ENCODE results near the gene CCR4. TPM values are rescaled to one million over a fixed set of nuclear protein-coding genes. Genes with fewer than 3 reads are reported as not detected.
"Not testable (repeated sequence)": the region's sequence is repeated elsewhere in the genome, so short reads cannot be mapped to it uniquely, and the experiment has no call there.

CCR4 gene
- total RNA-seq, 1 donor from 2014 or later = not detected

DNA sequence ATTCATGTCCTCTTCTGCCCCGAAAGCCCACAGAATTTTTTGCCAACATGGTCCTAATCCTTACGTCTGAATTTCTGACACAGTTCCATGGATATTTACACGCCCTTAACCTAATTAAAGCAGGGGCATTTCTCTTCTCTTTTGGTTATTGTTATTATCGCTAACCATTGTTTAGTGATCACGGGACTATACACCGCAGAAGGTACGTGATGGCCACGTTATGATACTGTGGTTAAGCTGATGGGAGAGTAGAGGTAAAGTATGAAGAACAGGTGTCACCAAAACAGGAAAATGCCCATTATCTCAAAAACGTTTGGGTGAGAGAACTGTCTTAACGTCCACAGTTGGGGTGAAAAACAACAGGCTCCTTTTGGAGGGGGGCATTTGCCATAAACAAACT lies 26.4 kb downstream of the CCR4 start:
- no peak for DNase-seq (ENCODE audit: low read depth)

DNA sequence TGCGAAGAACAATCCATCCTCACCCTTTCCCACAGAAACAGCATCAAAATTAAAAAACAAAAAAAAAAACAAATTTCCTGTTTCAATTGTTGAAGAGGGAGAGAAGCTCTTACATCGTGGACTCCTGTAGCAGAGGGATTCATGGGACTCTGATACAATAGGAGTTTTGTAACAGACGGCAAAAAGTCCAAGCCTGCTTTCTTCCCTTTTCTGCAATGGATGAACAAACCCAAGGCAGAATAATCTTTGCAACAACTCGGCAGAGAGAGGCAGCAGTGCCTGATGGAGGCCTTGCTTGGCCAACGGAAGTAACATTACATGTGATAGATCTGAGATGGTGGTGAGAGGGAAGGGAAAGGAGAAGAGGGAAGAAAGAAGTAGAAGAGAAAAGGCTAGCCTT lies 26.9 kb downstream of the CCR4 start:
- no peak for DNase-seq (ENCODE audit: low read depth)

DNA sequence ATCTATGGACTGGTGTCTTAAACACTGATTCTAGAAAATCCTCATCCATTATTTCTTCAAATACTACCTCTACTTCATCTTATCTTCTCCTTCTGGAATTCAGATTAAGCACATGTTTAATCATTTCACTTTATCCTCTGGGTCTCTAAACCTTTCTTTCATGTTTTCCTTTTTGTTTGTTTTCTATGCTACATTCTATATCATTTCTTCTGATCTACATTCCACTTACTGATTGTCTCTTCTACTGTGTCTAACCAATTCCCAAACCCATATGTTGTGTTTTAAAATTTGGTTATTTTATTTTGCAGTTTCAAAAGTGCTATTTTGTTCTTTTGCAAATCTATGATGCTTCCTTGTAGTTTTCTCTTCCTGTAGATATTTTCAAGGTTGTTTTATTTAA lies 31.7 kb downstream of the CCR4 start:
- no peak for DNase-seq (ENCODE audit: low read depth)

DNA sequence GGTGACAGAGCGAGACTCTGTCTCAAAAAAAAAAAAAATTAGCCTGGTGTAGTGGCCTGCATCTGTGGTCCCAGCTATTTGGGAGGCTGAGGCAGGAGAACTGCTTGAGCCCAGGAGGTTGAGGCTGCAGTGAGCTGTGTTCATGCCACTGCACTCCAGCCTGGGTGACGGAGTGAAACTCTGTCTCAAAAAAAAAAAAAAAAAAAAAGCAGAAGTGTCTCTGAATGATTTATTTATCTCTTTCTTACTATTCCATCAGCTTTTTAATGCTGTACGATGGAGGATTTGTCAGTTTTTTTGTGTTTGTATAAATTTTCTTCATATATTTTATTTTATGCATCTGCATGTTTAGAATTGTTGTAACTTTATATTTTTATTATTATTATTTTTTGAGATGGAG lies 33.5 kb downstream of the CCR4 start:
- DNase-seq (ENCODE audit: low read depth) = not testable (repeated sequence)

DNA sequence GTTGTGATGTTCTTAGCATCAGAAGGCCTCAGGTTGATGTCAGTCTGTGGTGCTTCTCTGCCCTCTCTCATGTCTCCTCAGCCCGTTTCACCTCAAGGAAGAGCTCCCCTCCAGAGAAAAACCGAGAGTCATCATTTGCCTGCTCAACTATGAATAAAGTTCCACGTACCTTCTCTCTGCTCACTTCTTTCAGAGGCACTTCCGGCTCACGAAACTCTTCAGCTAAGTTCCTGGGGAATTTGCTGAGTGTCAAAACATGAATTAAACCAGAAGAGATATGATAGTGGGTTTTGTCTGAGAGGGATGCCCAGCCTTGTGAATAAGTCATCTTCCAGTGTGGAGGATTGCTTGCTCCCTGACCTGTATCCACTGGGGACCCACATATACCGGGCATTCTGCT lies 37.7 kb downstream of the CCR4 start:
- DNase-seq (ENCODE audit: low read depth) = no peak

DNA sequence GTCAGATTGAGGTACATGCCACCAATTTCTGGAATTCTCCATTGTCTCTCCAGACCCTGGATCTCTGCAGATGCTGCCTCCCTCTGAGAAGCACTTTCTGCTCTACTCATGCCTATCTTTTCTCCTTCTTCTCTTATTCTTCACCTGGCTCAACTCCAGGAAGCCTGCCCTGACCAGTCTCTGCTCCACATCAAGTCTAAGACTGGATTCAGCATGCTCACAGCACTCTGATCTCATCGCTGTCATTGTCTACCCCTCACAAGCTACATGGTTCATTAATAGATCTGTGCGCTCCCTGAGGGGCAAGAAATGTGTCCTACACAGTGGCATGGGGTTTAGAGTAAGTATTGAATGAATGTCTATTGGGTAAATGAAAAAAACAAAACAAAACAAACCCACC lies 38.7 kb downstream of the CCR4 start:
- no peak for DNase-seq (ENCODE audit: low read depth)

DNA sequence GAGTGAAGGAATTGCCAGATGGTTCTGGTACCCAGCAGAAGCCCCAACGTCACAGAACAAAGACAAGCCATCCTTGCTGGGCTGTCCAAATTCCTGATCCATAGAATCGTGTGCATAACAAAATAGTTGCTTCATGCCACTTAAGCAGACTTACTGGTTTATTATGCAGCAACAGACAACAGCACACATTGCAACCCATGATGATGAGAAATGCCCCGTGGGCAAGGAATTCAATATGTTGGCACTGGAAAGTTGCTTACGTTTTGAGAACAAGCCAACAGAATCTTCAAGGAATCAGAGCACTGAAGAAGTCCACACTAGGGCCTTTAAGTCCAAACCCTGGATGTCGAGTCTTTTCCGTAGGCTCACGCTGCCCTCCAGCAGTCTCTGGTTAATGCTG lies 40.3 kb downstream of the CCR4 start:
- no peak for DNase-seq (ENCODE audit: low read depth)

DNA sequence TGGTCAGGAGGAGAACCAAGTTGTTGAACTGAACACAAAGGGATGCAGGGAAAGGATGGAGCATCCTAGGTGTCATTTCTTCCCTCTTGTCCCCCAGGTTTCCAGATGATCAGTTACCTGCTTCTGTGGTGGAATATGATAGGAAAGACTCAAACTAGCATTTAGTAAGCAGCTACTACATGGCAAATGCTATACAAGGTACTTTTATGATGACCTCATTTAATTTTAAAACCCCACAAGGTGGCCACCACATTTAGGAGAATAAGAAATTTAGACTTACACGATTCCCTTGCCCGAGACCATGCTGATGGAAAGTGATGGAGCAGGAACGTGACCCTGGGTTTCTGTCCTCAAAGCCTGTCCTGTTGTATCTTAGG lies 40.9 kb downstream of the CCR4 start:
- no peak for DNase-seq (ENCODE audit: low read depth)

DNA sequence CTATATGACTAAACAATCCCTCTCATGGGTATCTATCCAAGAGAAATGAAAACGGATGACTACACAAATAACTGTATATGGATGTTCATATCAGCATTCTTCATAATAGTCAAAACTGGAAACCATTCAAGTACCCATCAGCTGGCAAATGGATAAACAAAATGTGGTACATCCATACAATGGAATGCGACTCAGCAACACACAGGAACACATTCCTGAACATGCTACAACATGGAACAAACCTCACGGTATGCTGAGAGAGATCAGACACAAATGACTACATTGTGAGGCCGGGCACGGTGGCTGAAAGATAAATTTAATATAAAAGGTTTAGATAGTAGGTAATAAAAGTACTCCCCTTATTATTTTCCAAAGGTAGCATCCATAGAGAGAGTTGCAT lies 42.6 kb downstream of the CCR4 start:
- no peak for DNase-seq (ENCODE audit: low read depth)

DNA sequence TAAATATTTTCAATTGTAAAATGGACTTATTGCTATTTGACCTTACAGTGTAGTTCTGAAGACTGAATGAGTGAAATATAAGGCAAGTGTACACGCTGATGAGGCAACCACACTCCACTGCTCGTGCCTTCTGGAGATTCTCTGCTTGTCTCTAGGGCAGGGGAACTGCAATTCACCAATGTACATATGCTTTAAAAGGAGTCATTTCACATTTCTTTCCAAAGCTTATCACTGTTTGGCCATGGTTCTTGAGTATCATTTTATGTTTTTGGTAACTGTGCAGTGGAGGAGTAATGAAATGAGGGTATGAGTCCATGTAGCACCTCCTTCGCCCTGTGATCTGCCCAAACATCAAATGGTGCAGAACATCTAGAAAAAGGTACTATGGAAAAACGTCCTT lies 43.7 kb downstream of the CCR4 start:
- no peak for DNase-seq (ENCODE audit: low read depth)

DNA sequence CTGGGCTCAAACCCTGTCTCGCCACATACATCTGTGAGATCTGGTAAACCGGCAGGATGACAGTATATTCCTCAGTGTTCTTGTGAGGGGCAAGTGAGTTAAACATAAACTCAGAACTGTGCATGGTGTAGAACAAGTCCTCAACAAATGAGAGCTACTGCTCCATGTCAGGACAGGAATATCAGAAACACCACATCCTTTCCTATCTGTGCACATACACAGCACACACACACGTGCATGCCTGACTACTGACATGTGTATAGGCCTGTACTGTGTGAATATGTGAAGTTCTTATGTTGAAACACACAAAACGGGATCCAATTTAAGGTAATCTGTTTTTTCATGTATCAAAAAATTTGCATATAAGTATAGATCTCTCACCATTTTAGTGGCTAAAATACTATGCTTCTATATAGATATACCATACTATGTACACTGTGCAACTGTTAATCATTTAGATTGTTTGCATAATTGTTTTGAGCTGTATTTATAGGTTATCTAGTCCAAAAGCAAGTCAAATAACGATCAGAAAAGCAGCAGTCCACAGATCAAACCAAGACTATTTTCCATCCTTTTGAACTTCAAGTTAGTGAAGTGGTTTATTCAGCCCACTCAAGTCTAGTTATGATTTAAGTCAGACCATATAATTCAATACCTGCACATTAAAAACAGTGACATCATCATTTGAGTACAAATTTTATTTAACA lies 44.8 kb downstream of the CCR4 start:
- no peak for DNase-seq (ENCODE audit: low read depth)

DNA sequence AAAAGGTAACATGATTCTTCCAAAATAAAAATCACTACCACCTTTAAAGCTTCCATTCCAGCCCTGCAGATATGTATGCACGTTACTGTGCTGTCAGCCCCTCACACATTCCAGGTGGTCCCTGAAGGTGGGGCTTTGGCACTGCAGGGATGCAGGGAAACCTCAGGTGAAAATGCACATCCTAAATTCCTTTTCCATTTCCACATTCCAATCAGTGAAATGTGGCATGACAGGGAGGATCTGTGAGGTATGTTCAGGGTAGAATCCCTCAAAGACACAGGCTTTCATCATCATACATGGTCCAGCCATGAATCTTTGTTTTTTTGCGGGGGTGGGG lies 45.3 kb downstream of the CCR4 start:
- DNase-seq (ENCODE audit: low read depth) = no peak

DNA sequence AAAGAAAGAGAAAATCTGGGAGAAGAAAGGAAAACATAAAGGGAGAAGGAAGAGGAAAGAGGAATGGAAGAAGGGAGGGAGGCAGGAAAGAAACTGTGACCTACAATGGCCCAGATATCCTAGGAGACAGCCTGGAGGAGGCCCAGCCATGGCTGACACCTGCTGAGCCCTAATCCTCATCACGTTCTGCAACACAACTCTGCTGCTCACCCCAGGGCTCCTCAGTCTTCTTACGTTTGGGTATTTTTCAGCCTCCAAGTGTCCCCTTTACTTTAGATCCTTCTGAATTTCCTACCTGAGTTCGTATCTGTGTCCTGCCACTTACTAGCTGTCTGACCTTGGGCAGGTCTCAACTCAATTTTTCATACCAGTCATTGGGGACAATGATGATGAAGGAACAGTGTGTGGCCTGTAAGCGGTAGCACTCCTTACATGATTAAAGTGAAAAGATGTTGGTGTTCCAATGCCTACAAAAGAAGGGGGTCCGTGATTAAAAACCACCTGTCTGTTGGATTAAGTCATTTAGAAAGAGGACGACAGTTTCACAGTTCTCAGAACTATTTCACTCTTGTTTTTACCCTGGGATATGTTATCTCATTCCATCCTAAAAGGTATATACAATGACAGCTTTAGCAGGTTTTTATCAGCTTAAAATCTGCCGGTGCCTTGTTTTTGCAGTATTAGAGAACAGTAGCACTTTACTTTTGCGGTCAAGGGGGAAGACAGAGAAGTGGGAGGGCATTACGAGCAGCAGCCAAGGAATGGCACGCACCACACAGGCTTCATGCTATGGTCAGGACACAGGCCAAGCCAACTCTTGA lies 47.4 kb downstream of the CCR4 start:
- no peak for DNase-seq (ENCODE audit: low read depth)

DNA sequence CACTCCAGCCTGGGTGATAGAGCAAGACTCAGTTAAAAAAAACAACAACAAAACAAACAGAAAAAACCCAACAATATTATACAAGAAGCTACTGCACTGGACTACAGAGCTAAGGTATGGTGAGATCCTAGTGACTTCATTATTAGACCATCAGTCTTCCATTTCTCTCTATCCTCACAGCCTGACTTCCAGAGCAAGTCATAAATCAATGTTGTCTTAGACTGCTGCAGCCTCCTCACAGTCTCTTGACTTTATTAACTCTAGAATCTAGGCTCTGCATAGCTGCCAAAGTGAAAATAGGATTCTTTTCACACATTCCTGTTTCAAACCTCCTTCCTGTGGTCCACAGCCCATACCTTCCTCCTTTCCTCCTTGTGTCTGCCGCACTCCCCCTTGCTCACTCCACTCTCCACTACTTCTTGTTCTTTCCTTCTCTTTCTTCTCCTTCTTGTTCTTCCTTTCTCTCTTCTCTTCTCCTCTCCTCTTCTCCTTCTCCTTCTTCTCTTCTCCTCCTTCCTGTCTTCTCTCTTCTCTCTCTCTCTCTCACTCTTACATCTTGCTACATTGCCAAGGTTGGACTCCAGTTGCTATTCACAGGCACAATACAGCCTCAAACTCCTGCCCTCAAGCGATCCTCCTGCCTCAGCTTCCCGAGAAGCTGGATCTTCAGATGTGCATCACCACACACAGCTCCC lies 49.4 kb downstream of the CCR4 start:
- DNase-seq (ENCODE audit: low read depth) = no peak

DNA sequence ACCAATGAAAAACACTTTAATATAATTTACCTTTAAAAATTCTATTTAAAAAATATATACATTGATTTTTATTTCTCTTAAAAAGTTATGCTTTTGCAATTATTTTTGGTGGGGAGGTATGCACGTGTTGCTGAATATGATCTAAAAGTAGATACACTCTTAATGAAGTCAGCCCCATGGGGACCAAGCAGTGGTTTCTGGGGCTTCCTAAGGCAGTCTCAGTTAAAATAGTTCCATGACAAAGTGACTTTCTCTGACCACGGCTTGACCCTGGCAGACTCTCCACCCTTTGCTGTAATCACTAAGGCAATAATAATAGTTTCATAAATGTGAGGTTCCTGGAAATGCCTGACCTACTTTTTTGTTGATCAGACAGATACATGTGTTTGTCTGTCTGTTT lies 50.4 kb downstream of the CCR4 start:
- DNase-seq (ENCODE audit: low read depth) = peak; percentile 83

DNA sequence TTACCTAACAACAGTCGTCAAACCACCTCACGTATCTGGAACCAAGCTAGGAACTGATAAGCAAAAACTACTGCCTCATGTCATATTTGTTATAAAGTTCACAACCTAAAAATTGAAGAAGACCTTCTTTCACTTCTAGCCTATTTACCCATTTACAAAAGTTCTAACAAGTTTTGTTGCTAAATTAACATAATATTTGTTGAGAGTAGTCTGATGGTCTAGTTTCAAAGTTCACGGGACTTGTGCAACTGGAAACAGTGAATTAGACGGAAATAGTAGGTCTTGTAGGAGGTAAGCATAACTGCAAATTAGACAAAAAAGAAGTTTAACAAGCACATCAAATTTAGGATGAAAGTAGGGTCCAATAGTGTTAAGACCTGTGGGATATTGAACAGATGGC lies 51.9 kb downstream of the CCR4 start:
- DNase-seq (ENCODE audit: low read depth) = no peak

DNA sequence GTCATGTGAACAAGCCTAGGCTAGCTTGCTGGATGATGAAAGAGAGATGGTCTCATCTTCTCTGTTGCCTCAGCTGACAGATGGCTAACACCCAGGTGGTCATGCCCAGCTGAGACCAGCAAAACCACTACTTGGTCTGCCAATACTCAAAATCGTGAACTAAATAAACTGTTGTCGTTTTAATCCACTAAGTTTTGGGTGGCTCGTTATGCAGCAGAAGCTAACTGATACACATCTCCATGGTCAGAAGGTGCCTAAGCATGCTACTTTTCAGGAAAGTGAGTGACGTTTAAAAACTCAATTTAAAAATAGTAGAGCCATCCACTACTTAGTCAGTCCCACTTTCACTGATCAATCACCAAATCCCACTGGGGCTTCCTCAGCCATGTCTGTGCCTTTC lies 52.8 kb downstream of the CCR4 start:
- no peak for DNase-seq (ENCODE audit: low read depth)

DNA sequence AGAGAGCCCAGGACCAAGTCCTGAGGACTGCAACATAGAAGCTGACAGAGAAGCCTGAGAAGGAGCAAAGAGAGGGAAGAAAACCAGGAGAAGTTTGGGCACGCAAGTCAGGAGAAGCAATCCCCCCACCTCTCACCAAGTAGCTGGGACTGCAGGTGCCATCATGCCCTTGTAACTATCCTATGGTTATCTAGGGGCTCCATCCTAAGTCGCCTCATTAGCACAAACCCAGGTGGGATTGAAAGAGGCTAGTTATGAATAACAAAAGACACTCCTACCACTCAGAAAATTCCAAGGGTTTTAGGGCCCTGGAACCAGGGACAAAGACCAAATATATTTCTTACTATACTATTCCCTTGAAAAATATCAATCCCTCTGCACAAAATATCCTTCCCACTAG lies 53.5 kb downstream of the CCR4 start:
- no peak for DNase-seq (ENCODE audit: low read depth)
